Activated CD4-positive, CD25-positive, alpha-beta regulatory T cell treated with anti-CD3 and anti-CD28 coated beads, Interleukin-2, amount 50 U/mL, for 16 hours (primary cell): ENCODE measurements around the gene SEC63.
"Not testable (repeated sequence)": the region's sequence is repeated elsewhere in the genome, so short reads cannot be mapped to it uniquely, and the experiment has no call there.

Experiments used
- DNase-seq: peaks from one replicate; pipeline ENCODE4 v3.0.0-alpha.2; 2020; ENCODE audit warnings: low read depth, low spot score

Gene SEC63

GRCh38 chr6:107928984-107929383 lies 29.0 kb downstream of the SEC63 start:
- DNase-seq, result no peak

- not testable (repeated sequence) for DNase-seq
These were observed 31.1 kb downstream of the SEC63 start for GRCh38 chr6:107926697-107927544.

- no peak for DNase-seq
These were observed 40.3 kb downstream of the SEC63 start for GRCh38 chr6:107917451-107918375.

GRCh38 chr6:107916961-107917360 lies 41.0 kb downstream of the SEC63 start:
- DNase-seq, result not testable (repeated sequence)

GRCh38 chr6:107911692-107912091 lies 46.3 kb downstream of the SEC63 start:
- DNase-seq, result no peak

- no peak for DNase-seq
These were observed 63.1 kb downstream of the SEC63 start for GRCh38 chr6:107894809-107895396.

- not testable (repeated sequence) for DNase-seq
These were observed 67.6 kb downstream of the SEC63 start for GRCh38 chr6:107890431-107890830.

GRCh38 chr6:107885950-107886349 lies 72.1 kb downstream of the SEC63 start:
- DNase-seq, result not testable (repeated sequence)

GRCh38 chr6:107879941-107880340 lies 78.1 kb downstream of the SEC63 start:
- no peak for DNase-seq

GRCh38 chr6:107877968-107878367 lies 80.0 kb downstream of the SEC63 start:
- DNase-seq, result no peak

- DNase-seq, result no peak
These were observed 86.0 kb downstream of the SEC63 start for GRCh38 chr6:107871976-107872375.

GRCh38 chr6:107871512-107871911 lies 86.5 kb downstream of the SEC63 start:
- not testable (repeated sequence) for DNase-seq

GRCh38 chr6:107871016-107871415 lies 87.0 kb downstream of the SEC63 start:
- DNase-seq, result no peak

GRCh38 chr6:107870381-107870780 lies 87.6 kb downstream of the SEC63 start:
- no peak for DNase-seq

- DNase-seq, result no peak
These were observed 88.1 kb downstream of the SEC63 start for GRCh38 chr6:107869871-107870270.

- no peak for DNase-seq
These were observed 89.0 kb downstream of the SEC63 start for GRCh38 chr6:107868867-107869611.

- DNase-seq, result no peak
These were observed 90.7 kb downstream of the SEC63 start for GRCh38 chr6:107867302-107867615.

- no peak for DNase-seq
These were observed 91.3 kb downstream of the SEC63 start for GRCh38 chr6:107866606-107867301.

- no peak for DNase-seq
These were observed 93.5 kb downstream of the SEC63 start for GRCh38 chr6:107864226-107865127.

- no peak for DNase-seq
These were observed 95.6 kb downstream of the SEC63 start for GRCh38 chr6:107862383-107862782.
